Keratinocyte (primary cell): ENCODE results near the gene NAPB. TPM values are rescaled to one million over a fixed set of nuclear protein-coding genes. Genes with fewer than 3 reads are reported as not detected.

Source experiments
- DNase-seq: peaks from one replicate; pipeline ENCODE4 v3.0.0-alpha.2; 2011; ENCODE audit warnings: low read depth, missing footprints, low spot score
- FAIRE-seq: peaks from 2 replicates; lab custom pipeline; 2011; peaks lifted over from hg19 to GRCh38; lab: Jason Lieb, UNC
- H2AFZ ChIP-seq: 2 replicates; pipeline ENCODE4 v1.6.0; 2012; ENCODE audit warnings: low read length, control low read depth, inconsistent platforms; ENCODE audit not compliant: control insufficient read depth
- H3K27ac ChIP-seq: 2 replicates; pipeline ENCODE4 v1.5.1; 2011; ENCODE audit warnings: low read length; ENCODE audit not compliant: control insufficient read depth, insufficient read depth
- H3K27me3 ChIP-seq: 3 replicates; pipeline ENCODE4 v1.6.0; 2011; ENCODE audit warnings: low read length; ENCODE audit not compliant: control insufficient read depth, insufficient read depth; ENCODE audit errors: extremely low read depth
- H3K36me3 ChIP-seq, 2 experiments: 2 replicates in 1 of 2; 3 replicates in 1 of 2; pipeline ENCODE4 v1.5.1; 2011; ENCODE audit warnings: low read length in 2 of 2, mild to moderate bottlenecking in 1 of 2; ENCODE audit not compliant: control insufficient read depth in 2 of 2, insufficient read depth in 2 of 2; ENCODE audit errors: extremely low read depth in 1 of 2
- H3K4me1 ChIP-seq: 3 replicates; pipeline ENCODE4 v1.5.1; 2011; ENCODE audit warnings: low read length; ENCODE audit not compliant: control insufficient read depth, insufficient read depth; ENCODE audit errors: extremely low read depth
- H3K4me2 ChIP-seq: 3 replicates; pipeline ENCODE4 v1.6.0; 2011; ENCODE audit warnings: low read depth, low read length; ENCODE audit not compliant: control insufficient read depth, insufficient read depth; ENCODE audit errors: extremely low read depth
- H3K4me3 ChIP-seq, 3 experiments: fragments of 200-600 bp in 1 of 3; sonication (generic) in 1 of 3; 2 replicates in 2 of 3; 3 replicates in 1 of 3; pipeline ENCODE4 v1.5.1; 2011 to 2016; ENCODE audit warnings: low read length in 3 of 3, mild to moderate bottlenecking in 3 of 3, control low read depth in 2 of 3, inconsistent platforms in 1 of 3, low read depth in 1 of 3, mixed read lengths in 1 of 3, mixed run types in 1 of 3, moderate library complexity in 1 of 3; ENCODE audit not compliant: control insufficient read depth in 2 of 3, insufficient read depth in 2 of 3; ENCODE audit errors: extremely low read depth in 1 of 3
- H3K79me2 ChIP-seq: 2 replicates; pipeline ENCODE4 v1.6.0; 2012; ENCODE audit warnings: low read length; ENCODE audit not compliant: control insufficient read depth, insufficient read depth
- H3K9ac ChIP-seq: 3 replicates; pipeline ENCODE4 v1.6.0; 2011; ENCODE audit warnings: low read length; ENCODE audit not compliant: control insufficient read depth, insufficient read depth; ENCODE audit errors: extremely low read depth
- H3K9me1 ChIP-seq: 3 replicates; pipeline ENCODE4 v1.6.0; 2011; ENCODE audit warnings: low read length; ENCODE audit not compliant: control insufficient read depth, insufficient read depth; ENCODE audit errors: extremely low read depth
- H3K9me3 ChIP-seq: 2 replicates; pipeline ENCODE4 v1.5.1; 2012; ENCODE audit warnings: low read depth, low read length; ENCODE audit not compliant: control insufficient read depth
- H4K20me1 ChIP-seq: 3 replicates; pipeline ENCODE4 v1.6.0; 2011; ENCODE audit warnings: low read length; ENCODE audit not compliant: control insufficient read depth, insufficient read depth; ENCODE audit errors: extremely low read depth
- EZH2 ChIP-seq: IDR thresholded peaks from one replicate; pipeline ENCODE4 v1.6.1; 2012; ENCODE audit warnings: inconsistent platforms, mild to moderate bottlenecking, low read length, moderate library complexity
- dilution Hi-C: fragments of 300-500 bp; cut with MboI; formaldehyde crosslinking; loops from one replicate; pipeline ENCODE4 v1.7.0; 2020; ENCODE audit warnings: low sequenced_read_pairs; ENCODE audit not compliant: extremely low pct_ligation_motif_present
- polyA plus RNA-seq, 5 experiments: library from polyadenylated mRNA; depleted of rRNA in 3 of 5; stranded (reverse) in 3 of 5; stranded (forward) in 1 of 5; unstranded in 1 of 5; fragments of >200 nt; gene quantifications; 1 replicate in 1 of 5; 2 replicates in 3 of 5; 3 replicates in 1 of 5; pipeline versions ENCODE4 v1.2.1 to v1.2.3, GENCODE V29; 2011 to 2012; ENCODE audit warnings: missing spikeins in 2 of 5, low read depth in 1 of 5, low replicate concordance in 1 of 5
- TF ChIP-seq, protein P1 (sequence below), 3 experiments: IDR thresholded peaks in 1 of 3; conservative IDR thresholded peaks in 1 of 3; optimal IDR thresholded peaks in 1 of 3; 2 replicates in 2 of 3; 3 replicates in 1 of 3; pipeline versions ENCODE3 to v1.5.1; 2011; ENCODE audit warnings: low read length in 3 of 3, mild to moderate bottlenecking in 3 of 3, moderate library complexity in 2 of 3, control low read depth in 1 of 3, inconsistent platforms in 1 of 3; ENCODE audit not compliant: insufficient read depth in 2 of 3; ENCODE audit errors: extremely low read depth in 1 of 3

The NAPB gene
- polyA plus RNA-seq, 1 donor (not counting 4 experiments of a cell fraction or from before 2014, with no cell fraction given) = 11.6 TPM

DNA sequence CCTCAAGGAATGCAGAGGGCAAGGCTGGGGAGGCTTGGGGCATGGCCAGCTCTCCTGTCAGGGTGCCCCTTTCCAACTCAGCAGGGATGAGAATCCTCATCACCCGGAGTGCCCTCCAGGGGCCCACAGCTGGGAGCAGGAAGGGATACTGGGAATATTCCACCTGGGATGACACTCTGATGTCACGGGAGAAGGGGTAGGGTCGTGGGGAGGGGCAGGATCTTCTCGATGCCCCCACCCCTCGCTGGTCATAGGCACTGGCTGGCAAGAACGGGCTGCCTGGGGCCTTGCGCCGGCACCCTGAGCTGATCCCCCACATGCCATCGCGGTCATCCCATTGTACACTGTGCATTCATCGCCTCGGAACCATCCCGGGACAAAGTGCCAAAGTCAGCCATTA, 81.3 kb downstream of the NAPB start:
- no peak for FAIRE-seq
- no peak for TF ChIP-seq EZH2
- TF ChIP-seq, protein P1, sequence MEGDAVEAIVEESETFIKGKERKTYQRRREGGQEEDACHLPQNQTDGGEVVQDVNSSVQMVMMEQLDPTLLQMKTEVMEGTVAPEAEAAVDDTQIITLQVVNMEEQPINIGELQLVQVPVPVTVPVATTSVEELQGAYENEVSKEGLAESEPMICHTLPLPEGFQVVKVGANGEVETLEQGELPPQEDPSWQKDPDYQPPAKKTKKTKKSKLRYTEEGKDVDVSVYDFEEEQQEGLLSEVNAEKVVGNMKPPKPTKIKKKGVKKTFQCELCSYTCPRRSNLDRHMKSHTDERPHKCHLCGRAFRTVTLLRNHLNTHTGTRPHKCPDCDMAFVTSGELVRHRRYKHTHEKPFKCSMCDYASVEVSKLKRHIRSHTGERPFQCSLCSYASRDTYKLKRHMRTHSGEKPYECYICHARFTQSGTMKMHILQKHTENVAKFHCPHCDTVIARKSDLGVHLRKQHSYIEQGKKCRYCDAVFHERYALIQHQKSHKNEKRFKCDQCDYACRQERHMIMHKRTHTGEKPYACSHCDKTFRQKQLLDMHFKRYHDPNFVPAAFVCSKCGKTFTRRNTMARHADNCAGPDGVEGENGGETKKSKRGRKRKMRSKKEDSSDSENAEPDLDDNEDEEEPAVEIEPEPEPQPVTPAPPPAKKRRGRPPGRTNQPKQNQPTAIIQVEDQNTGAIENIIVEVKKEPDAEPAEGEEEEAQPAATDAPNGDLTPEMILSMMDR (optimal IDR thresholded peaks at IDR 0.05 in 1 of 3, IDR thresholded peaks at IDR 0.05 in 1 of 3, conservative IDR thresholded peaks at IDR 0.05 in 1 of 3; ENCODE audit: extremely low read depth in 1 of 3, insufficient read depth in 2 of 3, low read length in 3 of 3) = no peak
- Histone ChIP-seq H3K9ac (no peak overlapping the region), H3K9me3 (no peaks in the 10 kb centered on the region), H2AFZ (no peak overlapping the region), H4K20me1 (no peaks in the 10 kb centered on the region), H3K27ac (no peak overlapping the region), H3K36me3 (no peaks in the 10 kb centered on the region), H3K4me1 (no peaks in the 10 kb centered on the region), H3K79me2 (no peaks in the 10 kb centered on the region), H3K4me2 (no peak overlapping the region), H3K27me3 (no peaks in the 10 kb centered on the region), H3K9me1 (no peaks in the 10 kb centered on the region), H3K4me3 (no peak overlapping the region)
- no peak for DNase-seq
- dilution Hi-C loops = no loop called here

DNA sequence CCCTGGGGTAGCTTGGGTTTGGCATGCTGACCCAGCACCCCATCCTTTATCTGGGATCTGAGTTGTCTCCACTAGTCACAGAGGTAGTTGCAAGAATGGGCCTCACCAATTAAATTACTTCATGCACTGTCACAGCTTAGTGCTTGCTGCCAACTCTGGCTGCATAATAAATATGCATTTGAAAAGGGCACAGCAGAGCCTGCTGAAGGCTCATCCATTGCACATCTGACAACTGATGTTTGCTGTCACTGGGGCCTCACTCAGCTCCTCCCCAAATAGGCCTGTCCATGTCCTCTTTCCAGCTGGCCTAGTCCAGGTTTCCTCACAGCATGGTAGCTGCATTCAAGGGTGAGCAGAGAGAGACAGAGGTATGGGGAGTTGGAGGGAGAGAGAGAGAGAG, 84.0 kb downstream of the NAPB start:
- TF ChIP-seq EZH2 = no peak
- TF ChIP-seq, protein P1 (optimal IDR thresholded peaks at IDR 0.05 in 1 of 3, IDR thresholded peaks at IDR 0.05 in 1 of 3, conservative IDR thresholded peaks at IDR 0.05 in 1 of 3; ENCODE audit: extremely low read depth in 1 of 3, insufficient read depth in 2 of 3, low read length in 3 of 3) = no peak
- Histone ChIP-seq H3K36me3 (no peaks in the 10 kb centered on the region), H3K9me1 (no peaks in the 10 kb centered on the region), H2AFZ (no peak overlapping the region), H4K20me1 (no peaks in the 10 kb centered on the region), H3K27me3 (no peaks in the 10 kb centered on the region), H3K9me3 (no peaks in the 10 kb centered on the region), H3K9ac (no peak overlapping the region), H3K4me2 (no peak overlapping the region), H3K27ac (no peak overlapping the region), H3K4me1 (no peaks in the 10 kb centered on the region), H3K4me3 (no peak overlapping the region), H3K79me2 (no peaks in the 10 kb centered on the region)
- dilution Hi-C loops = no loop called here
- FAIRE-seq (no peak), DNase-seq (no peak)
